ENCODE measurements around the gene WLS.

The WLS gene

DNA sequence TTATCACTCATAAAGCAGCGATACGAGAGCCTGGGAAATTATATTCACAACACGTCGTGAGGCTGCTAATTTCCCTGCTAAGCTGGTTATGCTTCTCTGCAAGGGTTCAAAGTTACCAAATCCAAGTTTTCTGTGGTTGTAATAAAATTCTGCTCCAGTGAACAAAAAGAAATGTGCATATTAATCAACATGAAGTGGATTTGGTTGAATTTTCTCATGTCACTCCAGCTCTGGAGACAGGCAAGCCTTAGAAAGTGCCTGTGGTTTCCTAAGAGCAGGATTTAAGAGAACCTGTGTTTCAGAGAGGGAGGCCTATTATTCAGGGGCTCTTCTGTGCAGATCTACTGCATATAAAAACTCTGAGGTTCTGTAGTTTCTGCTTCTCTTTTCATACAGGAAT is 87.5 kb downstream of the WLS start:
- TF ChIP-seq EZH2 (optimal IDR thresholded peaks at IDR 0.05; ENCODE audit: low read depth, low read length) (no peak), EZH2phosphoT487 (IDR thresholded peaks at IDR 0.05; ENCODE audit: low read length) (no peak)
- TF ChIP-seq, protein P1, sequence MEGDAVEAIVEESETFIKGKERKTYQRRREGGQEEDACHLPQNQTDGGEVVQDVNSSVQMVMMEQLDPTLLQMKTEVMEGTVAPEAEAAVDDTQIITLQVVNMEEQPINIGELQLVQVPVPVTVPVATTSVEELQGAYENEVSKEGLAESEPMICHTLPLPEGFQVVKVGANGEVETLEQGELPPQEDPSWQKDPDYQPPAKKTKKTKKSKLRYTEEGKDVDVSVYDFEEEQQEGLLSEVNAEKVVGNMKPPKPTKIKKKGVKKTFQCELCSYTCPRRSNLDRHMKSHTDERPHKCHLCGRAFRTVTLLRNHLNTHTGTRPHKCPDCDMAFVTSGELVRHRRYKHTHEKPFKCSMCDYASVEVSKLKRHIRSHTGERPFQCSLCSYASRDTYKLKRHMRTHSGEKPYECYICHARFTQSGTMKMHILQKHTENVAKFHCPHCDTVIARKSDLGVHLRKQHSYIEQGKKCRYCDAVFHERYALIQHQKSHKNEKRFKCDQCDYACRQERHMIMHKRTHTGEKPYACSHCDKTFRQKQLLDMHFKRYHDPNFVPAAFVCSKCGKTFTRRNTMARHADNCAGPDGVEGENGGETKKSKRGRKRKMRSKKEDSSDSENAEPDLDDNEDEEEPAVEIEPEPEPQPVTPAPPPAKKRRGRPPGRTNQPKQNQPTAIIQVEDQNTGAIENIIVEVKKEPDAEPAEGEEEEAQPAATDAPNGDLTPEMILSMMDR (IDR thresholded peaks at IDR 0.05; ENCODE audit: low read length): no peak
- Histone ChIP-seq H3K4me2 (ENCODE audit: low read depth, low read length) (no peak overlapping the region), H3K79me2 (ENCODE audit: low read length) (no peaks in the 10 kb centered on the region), H4K20me1 (ENCODE audit: insufficient read depth, low read length) (no peaks in the 10 kb centered on the region), H3K4me3 (ENCODE audit: low read length) (no peak overlapping the region), H2AFZ (ENCODE audit: low read length) (no peak overlapping the region), H3K27ac (ENCODE audit: low read length) (no peak overlapping the region), H3K27me3 (replicated peaks; ENCODE audit: insufficient read depth, low read length) (no peaks in the 10 kb centered on the region), H3F3A (ENCODE audit: insufficient read depth, low read length) (no peaks in the 10 kb centered on the region), H3K9me2 (replicated peaks; ENCODE audit: insufficient read depth, low read length) (no peaks in the 10 kb centered on the region), H3K9ac (ENCODE audit: low read length) (no peak overlapping the region), H3K4me1 (ENCODE audit: low read length) (no peaks in the 10 kb centered on the region), H3K9me3 (replicated peaks; ENCODE audit: insufficient read depth, low read length) (no peaks in the 10 kb centered on the region), H3K36me3 (replicated peaks; ENCODE audit: insufficient read depth, low read length) (no peaks in the 10 kb centered on the region)
- no peak for DNase-seq

DNA sequence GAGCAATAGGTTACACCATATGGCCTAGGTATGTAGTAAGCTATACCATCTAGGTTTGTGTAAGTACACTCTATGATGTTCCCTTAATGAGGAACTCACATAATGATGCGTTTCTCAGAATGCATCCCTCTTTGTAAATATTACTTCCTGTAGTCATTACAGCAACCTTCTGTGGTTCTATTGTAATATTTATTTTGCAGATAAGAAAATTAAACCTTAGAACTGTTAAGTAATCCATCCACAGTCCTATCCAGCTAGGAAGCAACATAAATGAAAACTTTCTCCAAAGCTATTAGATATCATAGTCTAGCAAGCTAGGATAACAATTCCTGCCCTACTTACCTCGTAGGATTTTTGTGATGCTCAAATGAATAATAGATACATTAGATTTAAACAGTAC is 88.7 kb downstream of the WLS start:
- DNase-seq: no peak
- Histone ChIP-seq H3K4me2 (ENCODE audit: low read depth, low read length) (no peak overlapping the region), H3K9me3 (replicated peaks; ENCODE audit: insufficient read depth, low read length) (no peaks in the 10 kb centered on the region), H3K9ac (ENCODE audit: low read length) (no peak overlapping the region), H3K36me3 (replicated peaks; ENCODE audit: insufficient read depth, low read length) (no peaks in the 10 kb centered on the region), H4K20me1 (ENCODE audit: insufficient read depth, low read length) (no peaks in the 10 kb centered on the region), H3K79me2 (ENCODE audit: low read length) (no peaks in the 10 kb centered on the region), H3K4me3 (ENCODE audit: low read length) (no peak overlapping the region), H3K27ac (ENCODE audit: low read length) (no peak overlapping the region), H3K4me1 (ENCODE audit: low read length) (no peaks in the 10 kb centered on the region), H3K27me3 (replicated peaks; ENCODE audit: insufficient read depth, low read length) (no peaks in the 10 kb centered on the region), H2AFZ (ENCODE audit: low read length) (no peak overlapping the region), H3K9me2 (replicated peaks; ENCODE audit: insufficient read depth, low read length) (no peaks in the 10 kb centered on the region), H3F3A (ENCODE audit: insufficient read depth, low read length) (no peaks in the 10 kb centered on the region)
- TF ChIP-seq, protein P1 (IDR thresholded peaks at IDR 0.05; ENCODE audit: low read length): no peak
- TF ChIP-seq EZH2phosphoT487 (IDR thresholded peaks at IDR 0.05; ENCODE audit: low read length) (no peak), EZH2 (optimal IDR thresholded peaks at IDR 0.05; ENCODE audit: low read depth, low read length) (no peak)

DNA sequence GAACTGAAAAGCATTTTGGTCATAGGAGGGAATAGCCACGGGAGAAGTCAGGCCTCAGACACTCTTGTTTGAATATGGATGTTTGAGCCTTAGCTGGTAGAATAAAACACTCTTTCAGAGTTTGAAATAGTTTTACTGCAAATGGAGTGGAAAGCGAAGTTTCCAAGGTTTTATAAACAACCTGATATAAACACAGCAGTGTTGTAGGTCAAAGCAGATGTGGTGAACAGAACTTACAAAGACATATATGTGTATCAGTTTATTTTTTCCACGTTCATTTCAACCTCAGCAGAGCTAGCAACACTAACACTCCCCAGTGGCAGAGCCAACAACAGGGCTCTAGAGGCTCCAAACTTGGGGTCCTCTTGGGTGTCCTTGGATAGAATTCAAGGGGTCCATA is 89.9 kb downstream of the WLS start:
- Histone ChIP-seq H3K79me2 (ENCODE audit: low read length) (no peaks in the 10 kb centered on the region), H3K9me3 (replicated peaks; ENCODE audit: insufficient read depth, low read length) (no peaks in the 10 kb centered on the region), H4K20me1 (ENCODE audit: insufficient read depth, low read length) (no peaks in the 10 kb centered on the region), H3K9ac (ENCODE audit: low read length) (no peak overlapping the region), H2AFZ (ENCODE audit: low read length) (no peak overlapping the region), H3K4me1 (ENCODE audit: low read length) (no peaks in the 10 kb centered on the region), H3K36me3 (replicated peaks; ENCODE audit: insufficient read depth, low read length) (no peaks in the 10 kb centered on the region), H3K27me3 (replicated peaks; ENCODE audit: insufficient read depth, low read length) (no peaks in the 10 kb centered on the region), H3K4me2 (ENCODE audit: low read depth, low read length) (no peak overlapping the region), H3F3A (ENCODE audit: insufficient read depth, low read length) (no peaks in the 10 kb centered on the region), H3K4me3 (ENCODE audit: low read length) (no peak overlapping the region), H3K9me2 (replicated peaks; ENCODE audit: insufficient read depth, low read length) (no peaks in the 10 kb centered on the region), H3K27ac (ENCODE audit: low read length) (no peak overlapping the region)
- TF ChIP-seq EZH2 (optimal IDR thresholded peaks at IDR 0.05; ENCODE audit: low read depth, low read length): no peak
- TF ChIP-seq, protein P1 (IDR thresholded peaks at IDR 0.05; ENCODE audit: low read length): no peak
- TF ChIP-seq EZH2phosphoT487 (IDR thresholded peaks at IDR 0.05; ENCODE audit: low read length): no peak
- DNase-seq: no peak
